GM12873 (cell line): ENCODE data around the gene GSE1.

ENCODE experiments used
- TF ChIP-seq, protein P1 (sequence below): IDR thresholded peaks from 2 replicates; pipeline ENCODE4 v1.5.1; 2012; ENCODE audit warnings: low read depth, mild to moderate bottlenecking, moderate library complexity, low read length, control low read depth; ENCODE audit not compliant: insufficient read depth; ENCODE audit errors: missing control alignments

Gene GSE1

GRCh38 chr16:85609539-85609938 is 3.6 kb upstream of the GSE1 start:
- TF ChIP-seq, protein P1, sequence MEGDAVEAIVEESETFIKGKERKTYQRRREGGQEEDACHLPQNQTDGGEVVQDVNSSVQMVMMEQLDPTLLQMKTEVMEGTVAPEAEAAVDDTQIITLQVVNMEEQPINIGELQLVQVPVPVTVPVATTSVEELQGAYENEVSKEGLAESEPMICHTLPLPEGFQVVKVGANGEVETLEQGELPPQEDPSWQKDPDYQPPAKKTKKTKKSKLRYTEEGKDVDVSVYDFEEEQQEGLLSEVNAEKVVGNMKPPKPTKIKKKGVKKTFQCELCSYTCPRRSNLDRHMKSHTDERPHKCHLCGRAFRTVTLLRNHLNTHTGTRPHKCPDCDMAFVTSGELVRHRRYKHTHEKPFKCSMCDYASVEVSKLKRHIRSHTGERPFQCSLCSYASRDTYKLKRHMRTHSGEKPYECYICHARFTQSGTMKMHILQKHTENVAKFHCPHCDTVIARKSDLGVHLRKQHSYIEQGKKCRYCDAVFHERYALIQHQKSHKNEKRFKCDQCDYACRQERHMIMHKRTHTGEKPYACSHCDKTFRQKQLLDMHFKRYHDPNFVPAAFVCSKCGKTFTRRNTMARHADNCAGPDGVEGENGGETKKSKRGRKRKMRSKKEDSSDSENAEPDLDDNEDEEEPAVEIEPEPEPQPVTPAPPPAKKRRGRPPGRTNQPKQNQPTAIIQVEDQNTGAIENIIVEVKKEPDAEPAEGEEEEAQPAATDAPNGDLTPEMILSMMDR, result no peak

DNA sequence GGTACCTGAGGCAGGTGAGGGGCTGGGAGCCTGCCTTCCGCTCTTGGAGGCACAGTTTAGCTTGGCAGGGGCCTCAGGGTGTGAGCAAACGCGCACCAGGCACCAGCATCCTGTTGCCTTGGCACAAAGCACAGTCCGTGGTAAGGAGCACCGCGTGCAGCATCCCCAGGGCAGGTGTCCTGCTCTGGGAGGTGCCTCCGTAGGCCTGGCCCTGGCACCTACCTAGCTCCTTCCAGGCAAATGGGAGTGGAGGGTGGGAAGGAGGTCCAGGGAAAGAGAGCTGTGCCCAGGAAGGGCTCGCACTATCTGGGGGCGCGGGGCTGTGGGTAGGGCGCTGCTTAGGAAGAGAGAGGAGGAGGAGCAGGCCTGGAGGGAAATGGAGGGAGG is 3.1 kb upstream of the GSE1 start:
- TF ChIP-seq, protein P1, result no peak

- TF ChIP-seq, protein P1, result peak; percentile 96
Measured at GRCh38 chr16:85610446-85611193, 2.5 kb upstream of the GSE1 start.

DNA sequence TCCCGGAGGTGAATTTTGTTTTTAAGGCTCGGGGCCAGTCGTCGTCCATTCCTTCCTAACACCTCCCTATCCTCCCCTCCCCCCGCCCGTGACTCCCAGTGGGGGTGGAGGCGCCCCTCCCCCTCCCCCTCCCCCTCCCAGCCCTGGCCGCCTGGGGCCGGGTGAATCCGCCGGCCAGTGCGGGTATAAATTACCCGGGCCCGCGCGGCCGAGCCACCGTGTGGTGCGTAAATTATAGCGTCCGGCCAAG is 2.0 kb upstream of the GSE1 start:
- TF ChIP-seq, protein P1, result no peak

DNA sequence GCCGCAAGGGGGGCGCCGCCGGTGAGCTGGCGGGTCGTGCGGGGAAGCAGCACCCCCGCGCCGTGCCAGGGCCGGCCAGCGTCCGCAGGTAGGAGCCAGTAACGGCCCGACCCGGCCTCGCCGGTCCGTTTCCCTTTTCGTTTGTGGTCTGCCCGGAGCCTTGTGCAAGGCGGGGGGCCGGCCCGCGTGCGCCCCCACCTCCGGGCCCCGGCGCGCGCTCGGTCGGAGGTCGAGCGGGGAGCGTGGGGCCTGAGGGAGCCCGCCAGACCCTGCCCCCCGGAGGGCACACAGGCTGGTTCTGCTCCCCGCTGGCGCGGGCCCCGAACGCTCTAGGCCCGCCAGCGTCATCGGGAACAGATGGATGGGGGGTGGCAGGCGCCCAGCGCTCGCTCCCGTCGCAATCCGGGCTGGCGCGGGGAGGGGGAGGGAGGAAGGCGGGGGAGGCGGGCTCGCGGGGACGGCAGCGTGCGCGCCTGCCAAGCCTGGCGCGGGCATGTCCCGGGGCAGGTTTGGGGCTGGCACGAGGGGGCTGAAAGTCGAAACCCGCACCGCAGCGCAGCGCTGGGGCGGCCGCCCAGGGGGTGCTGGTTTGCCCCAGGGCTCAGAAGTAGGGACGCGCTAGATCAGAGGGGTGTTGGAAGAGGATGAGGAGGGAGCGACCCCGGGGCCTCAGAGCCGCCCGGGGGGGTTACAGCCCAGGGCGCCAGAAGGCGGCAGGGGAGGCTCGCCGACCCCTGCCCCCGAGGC is 1.5 kb upstream of the GSE1 start:
- TF ChIP-seq, protein P1, result no peak

DNA sequence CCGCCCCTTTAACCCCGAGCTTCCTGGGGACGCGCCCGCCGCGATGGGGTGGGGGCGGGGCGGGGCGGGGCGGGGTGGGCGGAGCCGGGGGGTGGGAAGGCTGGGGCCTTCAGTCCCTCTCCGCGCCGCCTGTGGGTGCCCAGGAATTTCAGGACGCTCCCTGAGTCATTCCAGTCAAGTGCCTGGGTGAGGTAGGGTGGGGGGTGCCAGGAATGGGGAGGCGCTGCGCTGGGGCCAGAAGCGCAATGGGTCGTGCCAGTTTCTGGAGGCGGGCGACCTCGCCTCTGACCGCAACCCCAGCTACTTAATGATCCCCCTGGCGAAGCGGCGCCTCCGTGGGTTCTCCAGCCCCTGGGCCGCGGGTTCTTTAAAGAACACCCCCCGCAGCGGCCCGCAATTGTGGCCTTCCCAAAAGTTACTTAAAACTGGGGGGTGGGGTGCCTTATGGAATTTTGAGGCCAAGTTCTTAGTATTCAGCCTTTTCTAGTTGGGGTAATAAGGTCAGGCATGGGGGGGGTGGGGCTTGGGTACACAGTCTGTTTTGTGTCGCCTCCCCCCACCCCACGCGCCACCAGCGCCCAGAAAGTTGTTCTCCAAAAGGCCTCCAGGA is 826 bp upstream of the GSE1 start:
- TF ChIP-seq, protein P1, result no peak

DNA sequence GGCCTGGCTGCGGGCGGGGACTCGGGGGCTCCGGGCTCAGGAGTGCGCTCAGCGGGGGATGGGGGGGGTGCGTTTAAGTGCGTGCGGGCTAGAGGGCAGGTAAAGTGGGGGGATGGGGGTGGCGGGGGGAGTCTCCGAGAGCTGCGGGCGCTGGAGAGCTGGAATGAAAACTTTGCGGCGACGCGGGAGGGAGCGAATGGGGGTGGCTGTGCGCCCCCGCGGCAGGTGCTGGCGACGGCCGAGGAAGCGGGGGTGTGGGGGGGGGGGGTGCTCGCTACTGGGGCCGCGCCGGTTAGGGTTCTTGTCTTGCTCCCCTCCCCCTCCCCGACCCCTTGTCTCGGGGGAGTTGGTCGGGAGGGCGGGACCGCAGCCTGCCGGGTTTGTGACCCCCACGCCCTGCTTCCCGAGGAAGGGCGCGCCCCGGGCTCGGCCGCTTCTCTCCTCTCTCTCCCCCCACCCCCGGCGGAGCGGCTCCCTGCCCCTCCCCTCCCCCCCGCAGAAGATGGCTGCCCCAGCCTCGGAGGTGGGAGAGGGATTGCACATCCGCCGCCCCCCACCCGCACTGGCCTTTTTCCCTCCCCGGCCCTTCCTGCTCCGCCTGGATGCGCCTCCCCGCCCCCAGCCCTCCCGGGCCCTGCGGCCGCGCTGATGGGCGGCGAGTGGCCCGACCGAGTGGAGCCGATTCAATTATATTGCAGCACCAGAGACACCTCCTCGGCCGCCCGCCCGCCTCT is 649 bp downstream of the GSE1 start:
- TF ChIP-seq, protein P1, result no peak
